HG02610 (cell line): Measurements from ENCODE around the gene RAD54L2.
"Not testable (repeated sequence)": the region's sequence is repeated elsewhere in the genome, so short reads cannot be mapped to it uniquely, and the experiment has no call there.

Experiments used
- ATAC-seq: cut with Tn5 transposase; IDR thresholded peaks from one replicate; pipeline ENCODE4 v1.9.1; 2021; ENCODE audit warnings: mild to moderate bottlenecking, moderate library complexity; ENCODE audit not compliant: unreplicated experiment

The RAD54L2 gene, protein sequence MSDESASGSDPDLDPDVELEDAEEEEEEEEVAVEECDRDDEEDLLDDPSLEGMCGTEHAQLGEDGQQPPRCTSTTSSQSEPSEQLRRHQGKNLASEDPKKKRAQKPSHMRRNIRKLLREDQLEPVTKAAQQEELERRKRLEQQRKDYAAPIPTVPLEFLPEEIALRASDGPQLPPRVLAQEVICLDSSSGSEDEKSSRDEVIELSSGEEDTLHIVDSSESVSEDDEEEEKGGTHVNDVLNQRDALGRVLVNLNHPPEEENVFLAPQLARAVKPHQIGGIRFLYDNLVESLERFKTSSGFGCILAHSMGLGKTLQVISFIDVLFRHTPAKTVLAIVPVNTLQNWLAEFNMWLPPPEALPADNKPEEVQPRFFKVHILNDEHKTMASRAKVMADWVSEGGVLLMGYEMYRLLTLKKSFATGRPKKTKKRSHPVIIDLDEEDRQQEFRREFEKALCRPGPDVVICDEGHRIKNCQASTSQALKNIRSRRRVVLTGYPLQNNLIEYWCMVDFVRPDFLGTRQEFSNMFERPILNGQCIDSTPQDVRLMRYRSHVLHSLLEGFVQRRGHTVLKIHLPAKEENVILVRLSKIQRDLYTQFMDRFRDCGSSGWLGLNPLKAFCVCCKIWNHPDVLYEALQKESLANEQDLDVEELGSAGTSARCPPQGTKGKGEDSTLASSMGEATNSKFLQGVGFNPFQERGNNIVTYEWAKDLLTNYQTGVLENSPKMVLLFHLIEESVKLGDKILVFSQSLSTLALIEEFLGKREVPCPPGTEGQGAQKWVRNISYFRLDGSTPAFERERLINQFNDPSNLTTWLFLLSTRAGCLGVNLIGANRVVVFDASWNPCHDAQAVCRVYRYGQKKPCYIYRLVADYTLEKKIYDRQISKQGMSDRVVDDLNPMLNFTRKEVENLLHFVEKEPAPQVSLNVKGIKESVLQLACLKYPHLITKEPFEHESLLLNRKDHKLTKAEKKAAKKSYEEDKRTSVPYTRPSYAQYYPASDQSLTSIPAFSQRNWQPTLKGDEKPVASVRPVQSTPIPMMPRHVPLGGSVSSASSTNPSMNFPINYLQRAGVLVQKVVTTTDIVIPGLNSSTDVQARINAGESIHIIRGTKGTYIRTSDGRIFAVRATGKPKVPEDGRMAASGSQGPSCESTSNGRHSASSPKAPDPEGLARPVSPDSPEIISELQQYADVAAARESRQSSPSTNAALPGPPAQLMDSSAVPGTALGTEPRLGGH (N-terminal part only)

DNA sequence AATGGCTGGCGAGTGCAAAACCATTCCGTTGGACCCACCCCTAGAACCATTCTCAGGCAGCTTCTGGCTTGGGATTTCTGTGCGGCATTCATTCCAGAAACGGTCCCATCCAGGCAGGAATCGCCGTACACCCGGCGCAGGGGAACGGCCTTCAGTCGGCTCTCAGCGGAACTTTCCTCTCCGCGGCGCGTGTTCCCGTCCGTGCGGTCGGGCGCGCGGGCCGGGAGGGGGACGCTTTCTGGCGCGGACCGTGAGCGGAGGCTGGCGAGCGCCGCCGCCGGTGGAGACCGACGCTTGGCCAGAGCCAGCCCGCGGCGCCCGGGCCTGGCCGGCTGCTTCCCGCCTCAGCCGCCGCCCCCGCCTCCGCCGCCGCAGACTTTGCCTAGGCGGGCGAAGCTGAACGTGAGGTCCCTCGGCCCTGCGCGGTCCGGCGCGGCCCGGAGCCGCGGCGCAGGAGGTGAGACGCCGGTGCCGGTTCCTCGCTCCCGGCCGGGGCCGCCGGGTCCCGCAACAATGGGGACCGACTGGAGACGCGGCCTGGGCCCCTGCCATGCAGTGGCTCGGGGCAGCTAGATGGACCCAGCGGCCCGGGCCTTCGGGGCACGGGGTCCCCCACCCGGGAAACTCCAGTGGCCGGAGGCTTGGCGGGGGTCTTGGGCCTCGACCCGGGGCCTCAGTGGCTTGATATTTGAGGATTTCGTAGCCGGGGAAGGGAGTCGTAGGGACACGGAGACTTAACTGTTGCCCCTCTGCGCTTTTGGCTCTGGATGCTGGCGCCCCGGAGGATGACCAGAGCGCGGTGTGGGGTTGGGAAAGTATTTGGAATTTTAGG lies at the start of gene RAD54L2:
RAD54L2 (plus strand) TSS at position 261 of the 832 bp plus-strand sequence. CDS start 51,702 bp downstream, outside the sequence.
- peak; percentile 68 for ATAC-seq

DNA sequence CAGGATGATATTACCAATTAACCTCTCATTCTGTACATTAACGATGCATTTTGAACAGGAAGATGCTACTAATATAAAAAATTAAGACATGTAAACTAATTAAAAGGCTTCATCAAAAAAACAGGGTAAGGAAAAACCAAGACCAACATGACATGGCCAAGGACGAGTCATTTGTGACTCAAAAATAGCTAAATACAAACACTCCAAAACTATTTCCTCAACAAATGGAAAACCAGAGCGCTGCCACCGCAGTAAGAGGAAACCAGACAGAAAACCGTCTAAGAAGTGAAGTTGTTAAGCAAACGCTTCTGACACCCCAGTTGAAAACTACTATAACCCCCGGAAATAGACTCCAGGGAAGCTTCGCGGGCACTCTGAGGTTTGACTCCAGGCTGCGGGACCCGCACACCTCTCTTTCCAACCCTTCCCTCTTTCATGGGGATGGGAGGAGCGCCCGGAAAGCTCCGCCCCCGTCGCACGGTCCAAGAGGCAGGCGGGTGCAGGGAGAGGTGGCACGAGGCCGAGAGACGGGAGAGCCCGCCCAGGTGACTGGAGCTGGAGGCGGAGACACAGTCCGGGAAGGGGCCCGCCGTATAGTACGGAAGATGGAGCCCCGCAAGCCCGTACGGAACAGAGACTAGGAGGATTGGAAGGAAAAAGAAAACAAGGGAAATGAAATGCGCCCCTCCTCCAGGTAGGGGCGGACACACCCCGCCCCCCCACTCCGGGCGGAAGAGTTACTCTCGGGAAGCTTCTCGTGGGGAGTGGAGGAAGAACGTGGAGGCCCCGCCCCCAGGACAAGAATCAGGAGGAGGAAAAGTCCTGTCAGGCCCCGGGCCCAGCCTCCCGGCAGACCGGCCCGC lies 39.4 kb upstream of the RAD54L2 start:
- ATAC-seq = peak; percentile 63

DNA sequence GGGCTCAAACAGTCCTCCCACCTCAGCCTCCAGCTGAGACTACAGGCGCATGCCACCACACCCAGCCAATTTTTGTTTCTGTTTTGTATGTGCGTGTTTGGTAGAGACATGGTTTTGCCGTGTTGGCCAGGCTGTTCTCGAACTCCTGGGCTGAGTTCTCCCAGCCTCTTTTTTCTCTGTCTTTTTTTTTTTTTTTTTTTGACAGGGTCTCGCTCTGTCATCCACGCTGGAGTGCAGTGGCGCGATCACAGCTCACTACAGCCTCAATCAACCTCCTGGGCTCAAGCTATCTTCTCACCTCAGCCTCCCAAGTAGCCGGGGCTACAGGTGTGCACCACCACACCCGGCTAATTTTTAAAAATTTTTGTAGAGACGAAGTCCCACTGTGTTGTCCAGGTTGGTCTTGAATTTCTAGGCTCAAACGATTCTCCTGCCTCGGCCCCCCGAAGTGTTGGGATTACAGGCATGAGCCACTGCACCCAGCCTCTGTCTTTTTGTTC lies 37.8 kb upstream of the RAD54L2 start:
- no peak for ATAC-seq

DNA sequence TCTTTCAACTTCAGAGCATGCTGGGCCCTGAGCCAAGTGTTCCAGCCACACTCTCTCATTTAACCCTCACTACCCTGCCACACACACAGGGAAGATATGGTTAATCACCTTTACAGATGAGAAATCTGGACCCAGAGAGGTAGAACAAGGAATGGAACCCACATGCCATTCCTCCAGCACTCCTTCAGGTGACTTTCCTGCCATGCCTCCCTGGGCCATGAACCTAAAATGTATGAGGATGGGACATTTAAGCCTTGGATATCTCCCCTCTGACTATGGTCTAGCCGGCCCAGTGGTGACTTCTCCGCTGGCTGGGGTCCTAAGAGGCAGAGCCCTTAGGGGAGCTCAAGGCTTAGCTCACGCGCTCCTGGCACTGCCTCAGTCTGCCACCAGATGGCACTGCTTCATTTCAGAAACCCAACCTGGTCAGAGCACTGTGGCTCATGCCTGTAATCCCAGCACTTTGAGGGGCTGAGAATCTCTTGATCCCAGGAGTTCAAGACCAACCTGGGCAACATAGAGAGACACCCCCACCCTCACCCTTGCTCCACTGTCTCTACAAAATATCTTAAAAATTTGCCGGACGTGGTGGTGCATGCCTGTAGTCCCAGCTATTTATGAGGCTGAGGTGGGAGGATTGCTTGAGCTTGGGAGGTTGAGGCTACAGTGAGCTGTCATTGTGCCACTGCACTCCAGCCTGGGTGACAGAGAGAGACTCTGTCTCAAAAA lies 36.5 kb upstream of the RAD54L2 start:
- ATAC-seq = peak; percentile 26

DNA sequence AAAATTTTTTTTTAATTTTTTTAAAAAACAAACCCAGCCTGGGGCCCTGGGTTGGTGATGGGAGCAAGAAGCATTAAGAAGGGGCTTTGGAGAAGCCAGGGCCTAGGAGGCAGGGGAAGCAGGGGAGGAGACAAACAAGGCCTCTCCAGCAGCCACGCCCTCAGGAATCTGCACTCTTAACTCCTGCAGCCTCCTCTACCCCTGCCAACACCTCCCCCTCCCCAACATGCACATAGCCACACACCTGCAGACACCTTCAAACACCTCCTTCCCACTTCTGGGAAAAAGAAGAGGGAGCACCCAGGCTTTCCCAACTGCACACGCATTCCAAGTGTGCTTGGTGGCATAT lies 36.0 kb upstream of the RAD54L2 start:
- ATAC-seq = no peak

DNA sequence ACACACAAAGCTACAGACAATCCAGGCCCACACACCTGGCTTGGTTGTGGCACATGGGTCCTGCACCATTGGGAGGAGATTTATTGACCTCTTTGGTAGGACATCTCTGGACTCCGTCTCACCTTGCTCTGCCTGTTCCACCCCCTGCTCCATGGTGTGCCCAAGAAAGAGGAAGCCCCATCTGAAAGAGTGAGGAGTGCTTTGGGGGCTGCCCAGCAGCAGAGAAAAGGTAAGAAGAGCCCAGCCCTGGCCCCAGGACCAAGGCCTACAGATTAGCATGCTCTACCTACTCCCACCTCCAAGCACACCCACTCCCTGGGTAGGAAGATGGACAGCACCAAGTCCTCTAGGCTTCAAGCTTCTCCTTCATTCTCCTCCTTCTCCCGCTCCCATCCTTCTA lies 35.5 kb upstream of the RAD54L2 start:
- ATAC-seq = no peak

DNA sequence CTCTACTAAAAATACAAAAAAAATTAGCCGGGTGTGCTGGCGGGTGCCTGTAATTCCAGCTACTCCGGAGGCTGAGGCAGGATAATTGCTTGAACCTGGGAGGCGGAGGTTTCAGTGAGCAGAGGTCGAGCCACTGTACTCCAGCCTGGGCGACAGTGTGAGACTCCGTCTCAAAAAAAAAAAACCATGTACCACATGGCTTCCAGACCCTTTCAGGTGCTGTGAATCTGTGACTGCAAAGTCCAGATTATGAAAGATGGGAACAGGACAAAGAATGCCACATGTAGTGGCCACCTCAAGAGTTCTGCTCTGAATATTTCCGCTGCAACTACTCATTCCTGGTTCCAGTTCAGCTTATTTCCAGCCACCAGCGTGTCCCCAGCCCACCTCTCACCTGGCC lies 30.3 kb upstream of the RAD54L2 start:
- ATAC-seq = no peak

DNA sequence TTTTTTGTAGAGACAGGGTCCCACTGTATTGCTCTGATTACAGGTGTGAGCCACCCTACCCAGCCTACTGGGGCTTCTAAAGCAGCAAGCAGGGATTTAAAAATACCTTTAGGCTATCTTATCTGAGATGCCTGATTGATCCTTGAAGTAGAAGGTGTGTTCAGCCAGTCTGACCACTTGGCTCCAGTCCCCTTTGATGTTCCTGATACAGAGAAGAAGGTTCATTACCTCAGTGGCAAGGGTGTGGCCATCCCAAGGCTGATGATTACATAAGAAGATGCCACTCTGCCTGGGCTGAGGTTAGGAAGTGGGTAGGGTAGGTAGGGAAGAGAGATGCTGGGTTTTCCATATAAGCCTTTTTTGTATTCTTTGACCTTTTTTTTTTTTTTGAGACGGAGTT lies 27.5 kb upstream of the RAD54L2 start:
- ATAC-seq = no peak

DNA sequence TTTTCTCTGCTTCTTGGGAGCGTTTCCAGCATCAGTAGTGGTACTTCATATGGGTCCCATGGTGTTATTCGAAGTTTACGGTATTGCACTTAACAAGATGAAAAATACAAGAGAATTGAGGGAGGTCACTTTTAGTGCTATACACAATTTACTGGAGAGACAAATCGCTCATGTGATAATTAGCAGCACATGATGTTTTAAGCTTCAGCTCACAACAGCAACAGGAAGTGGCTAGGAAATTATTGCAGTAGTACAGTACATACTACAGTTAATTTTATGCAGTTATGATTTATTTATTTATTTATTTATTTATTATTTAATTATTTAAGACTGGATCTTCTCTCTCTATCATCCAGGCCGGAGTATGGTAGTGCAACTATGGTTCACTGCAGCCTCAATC lies 24.3 kb upstream of the RAD54L2 start:
- ATAC-seq = no peak

DNA sequence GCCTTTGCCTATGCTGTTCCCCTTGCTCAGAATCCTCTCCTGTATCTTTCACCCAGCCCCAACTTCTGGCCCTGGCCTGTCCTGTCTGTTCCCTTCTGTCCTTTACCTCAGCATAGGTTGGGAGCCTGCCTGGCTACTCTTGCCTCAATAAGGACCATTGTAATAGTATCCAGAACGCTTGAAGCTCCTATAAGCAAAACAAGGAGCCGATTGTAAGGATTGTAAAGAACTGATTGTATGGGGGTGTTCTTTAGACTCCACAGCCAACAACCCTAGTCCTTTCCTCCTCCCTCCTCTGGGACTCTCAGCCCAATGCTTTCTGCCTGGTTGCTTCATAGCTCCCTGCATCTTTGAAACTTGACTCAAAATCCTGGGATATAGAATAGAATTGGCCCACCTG lies 18.7 kb upstream of the RAD54L2 start:
- ATAC-seq = no peak

DNA sequence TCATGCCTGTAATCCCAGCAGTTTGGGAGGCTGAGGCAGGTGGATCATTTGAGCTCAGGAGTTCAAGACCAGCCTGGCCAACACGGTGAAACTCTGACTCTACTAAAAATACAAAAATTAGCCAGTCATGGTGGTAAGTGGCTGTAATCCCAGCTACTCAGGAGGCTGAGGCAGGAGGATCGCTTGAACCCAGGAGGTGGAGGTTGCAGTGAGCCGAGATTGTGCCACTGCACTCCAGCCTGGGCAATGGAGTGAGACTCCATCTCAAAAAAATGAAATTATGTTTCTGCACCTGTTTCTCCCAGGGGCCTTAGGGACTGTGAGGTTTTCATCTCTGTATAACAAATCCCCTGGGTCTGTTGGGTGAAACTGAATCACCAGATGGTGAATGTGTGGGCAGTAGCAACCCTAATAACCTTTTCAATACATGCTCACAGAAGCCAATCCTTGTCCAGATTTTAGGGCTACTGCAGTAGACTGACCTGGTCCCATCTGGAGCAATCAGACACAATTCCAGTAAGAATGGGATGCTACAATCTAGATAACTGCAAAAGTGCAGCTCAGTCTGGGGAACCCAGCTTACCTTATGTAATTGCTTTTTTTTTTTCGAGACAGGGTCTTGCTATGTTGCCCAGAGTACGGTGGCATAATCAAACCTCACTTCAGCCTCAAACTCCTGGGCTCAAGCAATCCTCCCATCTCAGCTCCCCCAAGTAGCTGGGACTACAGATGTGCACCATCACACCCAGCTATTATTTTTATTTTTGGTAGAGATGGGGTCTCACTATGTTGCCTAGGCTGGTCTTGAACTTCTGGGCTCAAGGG lies 17.4 kb upstream of the RAD54L2 start:
- peak; percentile 79 for ATAC-seq

DNA sequence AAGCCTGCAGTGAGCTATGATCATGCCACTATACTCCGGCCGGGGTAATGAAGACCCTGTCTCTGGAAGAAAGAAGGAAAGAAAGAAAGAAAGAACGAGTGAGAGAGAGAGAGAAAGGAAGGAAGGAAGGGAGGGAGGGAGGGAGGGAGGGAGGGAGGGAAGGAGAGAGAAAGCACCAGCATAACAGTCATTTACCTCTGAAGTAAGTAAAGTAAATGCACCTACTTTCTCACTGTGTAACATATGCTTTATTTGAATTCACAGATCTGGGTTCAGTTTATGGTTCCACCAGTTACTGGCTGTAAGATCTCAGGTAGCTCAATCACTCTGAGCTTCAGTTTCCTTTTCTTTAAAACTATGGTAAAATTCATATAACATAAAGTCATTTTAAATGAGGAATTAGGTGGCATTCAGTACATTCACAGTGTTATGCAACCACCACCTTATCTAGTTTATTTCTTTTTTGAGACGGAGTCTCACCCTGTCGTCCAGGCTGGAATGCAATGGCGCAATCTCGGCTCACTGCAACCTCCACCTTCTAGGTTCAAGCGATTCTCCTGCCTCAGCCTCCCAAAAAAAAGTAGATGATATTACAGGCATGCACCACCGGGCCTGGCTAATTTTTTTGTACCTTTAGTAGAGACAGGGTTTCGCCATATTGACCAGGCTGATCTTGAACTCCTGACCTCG lies 16.1 kb upstream of the RAD54L2 start:
- no peak for ATAC-seq

DNA sequence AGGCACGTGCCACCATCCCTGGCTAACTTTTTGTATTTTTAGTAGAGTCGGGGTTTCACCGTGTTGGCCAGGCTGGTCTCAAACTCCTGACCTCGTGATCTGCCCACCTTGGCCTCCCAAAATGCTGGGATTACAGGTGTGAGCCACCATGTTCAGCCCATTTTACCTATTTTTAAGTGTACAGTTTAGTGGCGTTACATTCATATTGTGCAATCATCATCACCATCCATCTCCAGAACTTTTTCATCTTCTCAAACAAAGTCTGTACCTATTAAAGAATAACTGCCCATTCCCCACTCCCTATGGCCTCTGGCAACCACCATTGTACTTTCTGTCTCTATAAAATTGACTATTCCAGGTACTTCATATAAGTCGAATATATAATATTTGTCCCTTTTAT lies 13.6 kb upstream of the RAD54L2 start:
- not testable (repeated sequence) for ATAC-seq

DNA sequence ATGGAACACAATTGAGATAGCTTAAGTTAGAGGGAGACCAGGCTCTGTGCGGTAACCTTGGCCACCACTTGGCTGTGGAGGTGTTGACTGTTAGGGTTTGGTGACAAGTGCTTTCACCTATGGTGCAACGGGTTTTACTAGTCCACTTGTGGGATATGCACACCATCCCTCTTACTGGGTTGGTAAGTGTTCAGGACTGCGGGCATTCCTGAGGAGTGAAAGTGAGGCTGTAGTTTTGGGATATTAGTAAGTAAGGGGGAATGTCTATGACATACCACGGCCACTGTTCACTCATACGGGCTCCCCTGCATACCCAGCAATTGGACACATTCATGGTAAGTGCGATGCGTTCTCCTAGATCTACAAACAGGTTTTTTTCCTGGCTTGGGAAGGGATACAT lies 8.0 kb upstream of the RAD54L2 start:
- ATAC-seq = no peak

DNA sequence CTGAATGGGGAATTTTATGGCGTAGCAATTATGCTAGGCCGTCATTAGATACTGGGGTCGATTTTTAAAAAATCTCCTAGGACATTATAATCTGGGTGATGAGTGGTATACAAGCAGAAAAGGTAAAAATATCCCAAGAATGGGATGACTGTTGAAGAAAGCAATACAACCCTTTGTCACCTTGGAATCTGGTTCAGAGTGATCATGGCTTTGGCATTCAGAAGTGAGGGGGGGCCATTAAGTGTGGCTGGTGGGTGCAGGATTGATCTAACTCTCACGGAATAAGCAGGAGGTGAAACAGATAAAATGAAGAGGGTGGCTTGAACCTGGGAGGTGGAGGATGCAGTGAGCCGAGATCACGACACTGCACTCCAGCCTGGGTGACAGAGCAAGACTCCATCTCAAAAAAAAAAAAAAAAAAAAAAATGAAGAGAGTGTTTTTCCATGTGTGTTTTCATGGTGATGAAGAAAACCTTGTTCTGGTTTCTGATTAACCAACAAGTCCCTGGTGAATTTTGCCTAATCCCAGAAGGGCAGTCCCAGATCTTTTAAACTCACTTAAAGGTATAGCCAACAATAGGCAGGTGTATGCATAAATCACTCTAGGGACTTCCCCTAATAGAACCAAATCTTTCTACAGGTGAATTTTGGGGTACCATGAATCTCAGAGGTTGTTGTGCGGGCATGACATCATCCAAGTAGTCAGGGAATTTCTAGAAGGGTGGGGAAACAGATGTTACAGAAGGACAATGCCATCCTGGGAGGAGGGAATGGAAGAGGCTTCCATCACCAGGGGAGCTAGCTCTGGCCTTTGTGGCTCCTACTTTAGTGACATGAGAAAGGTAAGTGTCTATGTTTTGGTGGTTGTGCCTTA lies 3.1 kb upstream of the RAD54L2 start:
- ATAC-seq = no peak

DNA sequence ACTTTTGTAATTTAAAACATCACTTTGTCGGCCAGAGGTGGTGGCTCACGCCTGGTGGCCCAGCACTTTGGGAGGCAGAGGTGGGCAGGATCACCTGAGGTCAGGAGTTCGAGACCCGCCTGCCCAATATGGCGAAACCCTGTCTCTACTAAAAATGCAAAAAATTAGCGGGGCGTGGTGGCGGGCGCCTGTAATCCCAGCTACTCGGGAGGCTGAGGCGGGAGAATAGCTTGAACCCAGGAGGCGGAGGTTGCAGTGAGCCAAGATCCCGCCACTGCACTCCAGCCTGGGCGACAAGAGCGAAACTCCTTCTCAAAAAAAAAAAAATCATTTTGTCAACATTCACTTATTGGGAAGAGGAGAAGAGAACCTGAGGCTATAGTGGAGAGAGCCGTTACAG lies 888 bp upstream of the RAD54L2 start:
- ATAC-seq = not testable (repeated sequence)
